ENCODE results near the gene MED12L.
"Not testable (repeated sequence)": the region's sequence is repeated elsewhere in the genome, so short reads cannot be mapped to it uniquely, and the experiment has no call there.

The MED12L gene

GRCh38 chr3:151346292-151346691 is 260.8 kb downstream of the MED12L start:
- DNase-seq, result no peak

- no peak for DNase-seq
Observed at GRCh38 chr3:151347432-151347831, 262.0 kb downstream of the MED12L start.

- DNase-seq, result no peak
Observed at GRCh38 chr3:151350656-151351055, 265.2 kb downstream of the MED12L start.

GRCh38 chr3:151351219-151351618 is 265.8 kb downstream of the MED12L start:
- no peak for DNase-seq

GRCh38 chr3:151351648-151352047 is 266.2 kb downstream of the MED12L start:
- no peak for DNase-seq

- no peak for DNase-seq
Observed at GRCh38 chr3:151356794-151357462, 271.5 kb downstream of the MED12L start.

- DNase-seq, result no peak
Observed at GRCh38 chr3:151357463-151357850, 272.0 kb downstream of the MED12L start.

DNA sequence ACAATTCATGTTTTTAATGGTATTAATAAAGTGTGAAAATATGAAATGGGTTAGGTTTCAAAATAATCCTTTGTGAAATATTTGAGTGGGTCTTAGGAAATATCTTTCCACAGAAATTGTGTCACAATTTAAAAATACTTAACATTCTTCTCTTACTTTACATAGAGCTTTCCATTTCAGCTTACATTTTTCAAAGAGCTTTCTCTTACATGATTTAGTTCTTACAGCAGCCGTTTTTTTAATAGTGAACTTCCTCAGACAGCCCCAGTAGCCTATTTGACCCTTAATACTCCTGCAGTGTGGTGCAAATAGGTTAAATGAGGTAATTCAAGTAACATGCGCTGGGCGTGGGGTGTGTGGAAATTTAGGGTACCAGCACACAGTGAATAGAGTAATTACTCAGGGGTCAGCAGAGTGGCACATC is 277.3 kb downstream of the MED12L start:
- DNase-seq, result no peak

DNA sequence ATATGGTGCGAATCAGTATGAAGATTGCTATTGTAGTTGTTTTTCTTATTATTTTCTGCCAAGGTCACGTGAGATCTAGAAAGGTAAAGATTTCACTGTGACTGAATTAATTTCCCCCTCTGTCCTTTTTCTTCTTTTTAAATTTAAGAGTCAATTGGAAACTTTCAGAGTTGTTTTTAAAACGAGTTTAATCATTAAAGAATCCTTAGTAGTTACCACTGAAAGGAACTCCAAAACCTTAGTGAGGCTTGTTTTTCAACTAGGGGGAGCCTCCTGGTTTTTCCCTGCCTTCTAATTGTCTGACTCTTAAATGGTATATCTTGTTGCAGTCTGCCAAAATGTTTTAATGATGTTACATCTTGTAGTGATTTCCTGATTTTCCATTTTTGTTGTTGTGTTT is 281.5 kb downstream of the MED12L start:
- no peak for DNase-seq

DNA sequence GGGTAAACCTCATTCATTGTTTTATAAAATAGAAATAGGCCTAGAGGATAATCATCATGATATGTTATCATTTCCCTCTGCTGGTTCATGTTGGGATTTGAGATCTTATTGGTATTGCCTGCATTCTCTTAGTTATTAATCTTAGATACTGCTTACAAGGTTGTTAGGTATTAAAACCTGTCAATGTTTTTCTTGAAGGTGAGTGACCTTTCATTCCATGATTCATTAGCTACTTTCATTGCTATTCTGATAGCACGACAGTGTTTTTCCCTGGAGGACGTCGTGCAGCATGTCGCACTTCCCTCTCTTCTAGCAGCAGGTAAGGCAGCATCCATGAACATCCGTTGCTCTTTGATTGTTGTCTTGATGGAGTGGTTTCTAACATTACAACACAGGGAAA is 282.0 kb downstream of the MED12L start:
- no peak for DNase-seq

GRCh38 chr3:151371526-151371925 is 286.1 kb downstream of the MED12L start:
- DNase-seq, result no peak

DNA sequence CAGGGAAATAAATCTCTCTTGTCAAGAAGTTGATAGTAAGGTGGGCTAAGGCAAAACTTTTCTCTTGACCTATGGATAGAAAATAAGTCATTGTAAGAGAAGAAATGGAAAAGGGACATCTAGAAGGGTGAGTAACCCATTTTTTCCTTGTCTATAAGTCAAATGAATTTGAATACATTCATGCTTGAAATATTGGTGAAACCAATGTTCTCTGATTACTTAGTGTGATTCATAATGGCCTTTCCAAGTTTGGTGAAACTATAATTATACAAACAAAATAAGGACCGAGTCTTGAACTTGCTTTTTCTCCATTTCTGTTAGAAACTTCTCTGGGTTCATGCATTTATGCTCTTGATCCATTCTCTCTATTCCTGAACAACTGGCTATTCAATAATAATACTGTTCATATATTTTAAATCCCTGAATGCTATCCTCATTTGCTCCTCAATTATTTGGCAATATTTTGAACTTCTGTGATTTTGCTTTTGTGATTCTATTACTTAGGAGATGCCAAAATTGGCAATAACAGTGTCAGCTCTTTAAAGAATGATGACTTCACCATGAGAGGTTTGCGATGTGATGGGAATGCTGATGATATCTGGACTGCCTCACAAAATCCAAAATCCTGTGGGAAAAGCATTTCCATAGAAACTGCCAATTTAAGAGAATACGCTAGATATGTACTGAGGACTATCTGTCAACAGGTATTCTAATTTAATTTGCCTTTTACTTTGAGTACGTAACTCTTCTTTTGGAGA is 286.8 kb downstream of the MED12L start:
- DNase-seq, result no peak

- DNase-seq, result no peak
Observed at GRCh38 chr3:151377768-151378385, 292.4 kb downstream of the MED12L start.

- no peak for DNase-seq
Observed at GRCh38 chr3:151379083-151379734, 293.7 kb downstream of the MED12L start.

- DNase-seq, result no peak
Observed at GRCh38 chr3:151382671-151383070, 297.2 kb downstream of the MED12L start.

GRCh38 chr3:151383111-151383510 is 297.6 kb downstream of the MED12L start:
- DNase-seq, result no peak

DNA sequence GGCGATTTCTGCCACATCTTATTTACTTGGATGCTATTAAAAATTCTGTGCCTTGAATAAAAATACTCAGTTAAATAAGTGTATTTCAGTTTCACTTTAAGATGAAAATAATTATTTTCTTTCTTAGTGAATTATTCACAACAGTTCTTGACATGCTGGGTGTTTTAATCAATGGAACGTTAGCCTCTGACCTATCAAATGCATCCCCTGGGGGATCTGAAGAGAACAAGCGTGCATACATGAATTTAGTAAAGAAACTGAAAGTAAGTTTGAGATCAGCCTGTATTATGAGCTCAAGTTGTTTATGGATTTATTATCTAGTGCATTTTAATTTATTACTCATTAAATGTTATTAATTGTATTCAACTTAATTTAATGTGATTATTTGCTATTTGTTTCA is 298.5 kb downstream of the MED12L start:
- no peak for DNase-seq

DNA sequence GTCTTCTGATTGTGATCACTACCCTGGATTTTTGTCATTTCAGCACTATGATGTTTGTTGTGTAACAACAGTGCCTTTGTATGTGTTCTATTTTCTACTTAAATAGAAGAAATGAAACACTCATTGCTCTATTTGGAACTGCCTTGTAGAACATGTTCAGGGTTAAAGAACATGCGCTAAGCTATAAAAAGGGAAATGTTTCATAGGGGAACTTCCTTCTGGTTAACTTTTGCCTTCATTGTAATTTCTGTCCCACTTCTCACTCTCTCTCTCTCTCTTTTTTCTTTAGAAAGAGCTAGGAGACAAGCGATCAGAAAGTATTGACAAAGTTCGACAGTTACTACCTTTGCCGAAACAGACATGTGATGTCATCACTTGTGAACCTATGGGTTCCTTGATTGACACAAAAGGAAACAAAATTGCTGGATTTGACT is 299.3 kb downstream of the MED12L start, which contains the start of gene P2RY12:
P2RY12 (minus strand) TSS at position 13 of the 434 bp plus-strand sequence. CDS start 45,908 bp downstream, outside the sequence.
- DNase-seq, result no peak

- DNase-seq, result no peak
Observed at GRCh38 chr3:151386056-151386455, 300.6 kb downstream of the MED12L start.

GRCh38 chr3:151387432-151387831 is 302.0 kb downstream of the MED12L start:
- DNase-seq, result no peak

DNA sequence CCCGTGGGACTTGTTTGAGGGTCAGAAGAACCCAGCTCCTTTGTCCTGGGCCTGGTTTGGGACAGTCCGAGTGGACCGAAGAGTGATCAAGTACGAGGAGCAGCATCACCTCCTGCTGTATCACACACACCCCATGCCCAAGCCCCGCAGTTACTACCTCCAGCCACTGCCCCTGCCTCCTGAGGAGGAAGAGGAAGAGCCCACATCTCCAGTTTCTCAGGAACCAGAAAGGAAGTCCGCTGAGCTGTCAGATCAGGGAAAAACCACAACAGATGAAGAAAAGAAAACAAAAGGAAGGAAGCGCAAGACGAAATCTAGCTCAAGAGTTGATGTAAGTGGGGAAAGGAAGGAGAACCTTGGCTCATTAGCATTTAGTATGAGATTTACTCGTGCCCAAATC is 302.4 kb downstream of the MED12L start:
- DNase-seq, result no peak

DNA sequence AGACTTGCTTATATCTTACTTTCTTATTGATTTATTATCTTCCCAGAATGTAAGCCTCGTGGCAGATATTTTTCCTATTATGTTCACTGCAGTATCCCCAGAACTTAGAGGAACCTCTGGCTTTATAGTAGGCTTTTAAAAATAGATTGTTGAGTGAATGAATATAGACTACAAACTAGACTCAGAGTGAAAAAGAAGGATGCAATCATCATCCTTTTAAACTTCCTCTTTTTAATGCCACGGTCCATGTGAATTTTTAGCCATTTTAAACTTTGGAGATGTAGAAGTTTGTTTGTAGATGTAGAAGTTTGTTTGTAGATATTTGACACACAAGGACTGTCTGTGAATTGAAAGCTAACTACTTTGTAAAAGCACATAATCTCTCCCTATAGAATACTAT is 306.3 kb downstream of the MED12L start:
- DNase-seq, result no peak

DNA sequence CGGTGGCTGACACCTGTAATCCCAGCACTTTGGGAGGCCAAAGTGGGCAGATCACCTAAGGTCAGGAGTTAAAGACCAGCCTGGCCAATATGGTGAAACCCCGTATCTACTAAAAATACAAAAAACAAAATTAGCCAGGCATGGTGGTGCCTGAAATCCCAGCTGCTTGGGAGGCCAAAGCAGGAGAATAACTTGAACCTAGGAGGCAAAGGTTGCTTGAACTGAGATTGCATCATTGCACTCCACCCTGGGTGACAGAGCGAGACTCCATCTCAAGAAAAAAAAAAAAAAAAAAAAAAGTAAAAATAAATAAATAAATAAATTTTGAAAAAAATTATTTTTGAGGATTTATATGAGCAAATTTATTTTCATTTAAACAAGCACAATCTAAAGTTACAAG is 306.7 kb downstream of the MED12L start:
- DNase-seq, result not testable (repeated sequence)
